GM21576 (cell line): ENCODE results near the gene PLEKHA7.
"Not testable (repeated sequence)": the region's sequence is repeated elsewhere in the genome, so short reads cannot be mapped to it uniquely, and the experiment has no call there.

ENCODE experiments used
- ATAC-seq: cut with Tn5 transposase; IDR thresholded peaks from one replicate; pipeline ENCODE4 v1.9.1; 2021; ENCODE audit warnings: mild to moderate bottlenecking, moderate library complexity; ENCODE audit not compliant: unreplicated experiment

Gene PLEKHA7, protein sequence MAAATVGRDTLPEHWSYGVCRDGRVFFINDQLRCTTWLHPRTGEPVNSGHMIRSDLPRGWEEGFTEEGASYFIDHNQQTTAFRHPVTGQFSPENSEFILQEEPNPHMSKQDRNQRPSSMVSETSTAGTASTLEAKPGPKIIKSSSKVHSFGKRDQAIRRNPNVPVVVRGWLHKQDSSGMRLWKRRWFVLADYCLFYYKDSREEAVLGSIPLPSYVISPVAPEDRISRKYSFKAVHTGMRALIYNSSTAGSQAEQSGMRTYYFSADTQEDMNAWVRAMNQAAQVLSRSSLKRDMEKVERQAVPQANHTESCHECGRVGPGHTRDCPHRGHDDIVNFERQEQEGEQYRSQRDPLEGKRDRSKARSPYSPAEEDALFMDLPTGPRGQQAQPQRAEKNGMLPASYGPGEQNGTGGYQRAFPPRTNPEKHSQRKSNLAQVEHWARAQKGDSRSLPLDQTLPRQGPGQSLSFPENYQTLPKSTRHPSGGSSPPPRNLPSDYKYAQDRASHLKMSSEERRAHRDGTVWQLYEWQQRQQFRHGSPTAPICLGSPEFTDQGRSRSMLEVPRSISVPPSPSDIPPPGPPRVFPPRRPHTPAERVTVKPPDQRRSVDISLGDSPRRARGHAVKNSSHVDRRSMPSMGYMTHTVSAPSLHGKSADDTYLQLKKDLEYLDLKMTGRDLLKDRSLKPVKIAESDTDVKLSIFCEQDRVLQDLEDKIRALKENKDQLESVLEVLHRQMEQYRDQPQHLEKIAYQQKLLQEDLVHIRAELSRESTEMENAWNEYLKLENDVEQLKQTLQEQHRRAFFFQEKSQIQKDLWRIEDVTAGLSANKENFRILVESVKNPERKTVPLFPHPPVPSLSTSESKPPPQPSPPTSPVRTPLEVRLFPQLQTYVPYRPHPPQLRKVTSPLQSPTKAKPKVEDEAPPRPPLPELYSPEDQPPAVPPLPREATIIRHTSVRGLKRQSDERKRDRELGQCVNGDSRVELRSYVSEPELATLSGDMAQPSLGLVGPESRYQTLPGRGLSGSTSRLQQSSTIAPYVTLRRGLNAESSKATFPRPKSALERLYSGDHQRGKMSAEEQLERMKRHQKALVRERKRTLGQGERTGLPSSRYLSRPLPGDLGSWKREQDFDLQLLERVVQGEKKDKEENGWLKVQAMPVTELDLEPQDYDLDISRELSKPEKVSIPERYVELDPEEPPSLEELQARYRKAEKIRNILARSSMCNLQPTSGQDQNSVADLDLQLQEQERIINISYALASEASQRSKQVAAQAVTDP

DNA sequence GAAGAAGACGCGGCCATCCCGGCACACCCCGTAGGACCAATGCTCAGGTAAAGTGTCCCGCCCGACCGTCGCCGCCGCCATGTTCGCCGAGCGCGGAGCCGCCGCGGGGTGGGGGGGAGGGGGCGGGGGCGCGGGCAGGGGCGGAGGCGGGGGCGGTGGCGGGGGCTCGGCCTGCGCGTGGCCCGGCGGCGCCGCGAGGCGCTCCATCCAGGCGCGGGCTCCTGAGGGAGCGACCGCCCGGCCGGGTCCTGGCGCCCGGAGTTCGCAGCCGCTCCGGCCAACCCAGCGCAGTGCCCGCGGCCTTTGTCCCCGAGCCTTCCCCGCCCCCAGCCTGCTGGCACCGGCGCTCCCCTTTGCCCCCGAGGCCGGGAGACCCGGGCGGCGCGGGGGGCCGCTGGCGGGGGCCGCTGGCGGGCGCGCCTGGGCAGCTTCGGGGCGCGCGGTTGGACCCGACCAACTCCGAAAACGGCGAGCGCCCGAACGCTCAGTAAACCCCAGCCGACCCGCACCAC, at the start of gene PLEKHA7:
PLEKHA7 (minus strand) TSS at position 94 of the 512 bp plus-strand sequence; CDS start at position 81, 13 bp downstream.
- no peak for ATAC-seq

DNA sequence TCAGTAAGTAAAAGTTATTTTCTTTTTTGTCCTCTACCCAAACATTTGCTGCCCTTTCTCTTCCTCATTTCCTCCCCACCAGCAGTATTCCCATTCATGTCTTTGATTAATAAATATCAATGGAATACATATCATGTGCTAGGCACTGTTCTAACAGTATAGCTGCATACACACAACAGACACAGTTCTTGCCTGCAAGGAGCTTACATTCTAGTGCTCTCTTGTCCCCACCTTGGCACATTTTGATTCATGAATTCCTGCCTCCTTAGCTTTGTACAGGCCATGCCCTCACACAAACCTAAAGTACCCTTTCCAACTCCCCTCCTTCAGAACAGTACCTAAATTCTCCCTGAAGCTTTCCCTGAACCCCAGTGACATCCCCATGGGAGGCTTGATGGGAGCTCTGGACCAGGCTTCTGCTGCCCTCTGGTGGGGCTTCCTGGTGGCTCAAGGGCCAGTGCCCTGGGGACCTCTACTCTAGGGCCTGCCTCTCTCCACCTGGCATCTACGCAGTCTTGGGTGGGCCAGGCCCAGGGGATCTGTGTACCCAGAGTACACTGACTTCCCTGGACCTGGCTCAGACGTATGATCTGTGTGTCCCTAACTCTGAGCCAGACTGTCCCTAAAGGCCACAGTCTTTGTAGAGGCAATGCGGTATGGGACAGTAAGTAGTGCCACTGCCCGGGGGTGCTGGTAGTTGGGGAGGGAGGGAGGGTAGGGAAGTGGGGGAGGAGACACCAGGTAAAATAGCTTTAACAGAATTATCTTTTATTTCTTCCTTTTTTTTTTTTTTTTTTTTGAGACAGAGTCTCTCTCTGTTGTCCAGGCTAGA, 49.2 kb upstream of the PLEKHA7 start:
- ATAC-seq: no peak

DNA sequence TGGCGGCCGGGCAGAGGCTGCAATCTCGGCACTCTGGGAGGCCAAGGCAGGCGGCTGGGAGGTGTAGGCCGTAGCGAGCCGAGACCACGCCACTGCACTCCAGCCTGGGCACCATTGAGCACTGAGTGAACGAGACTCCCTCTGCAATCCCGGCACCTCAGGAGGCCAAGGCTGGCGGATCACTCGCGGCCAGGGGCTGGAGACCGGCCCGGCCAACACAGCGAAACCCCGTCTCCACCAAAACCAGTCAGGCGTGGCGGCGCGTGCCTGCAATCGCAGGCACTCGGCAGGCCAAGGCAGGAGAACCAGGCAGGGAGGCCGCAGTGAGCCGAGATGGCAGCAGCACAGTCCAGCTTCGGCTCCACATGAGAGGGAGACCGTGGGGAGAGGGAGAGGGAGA, 36.9 kb upstream of the PLEKHA7 start:
- not testable (repeated sequence) for ATAC-seq

DNA sequence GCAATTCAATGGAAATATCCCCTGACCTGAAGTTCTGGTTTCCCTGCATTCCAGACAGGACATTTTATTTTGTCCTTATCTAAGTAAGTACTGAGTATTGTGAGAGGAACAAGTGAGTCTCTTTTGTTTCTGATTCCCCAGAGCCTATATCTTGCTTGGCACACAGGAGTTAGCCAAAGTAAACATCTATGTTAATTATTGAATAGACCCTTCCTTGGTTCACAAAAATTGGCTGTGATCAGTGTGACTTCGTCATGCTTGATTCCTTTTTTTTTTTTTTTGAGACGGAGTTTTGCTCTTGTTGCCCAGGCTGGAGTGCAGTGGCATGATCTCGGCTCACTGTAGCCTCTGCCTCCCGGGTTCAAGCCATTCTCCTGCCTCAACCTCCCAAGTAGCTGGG, 34.3 kb upstream of the PLEKHA7 start:
- ATAC-seq: not testable (repeated sequence)

DNA sequence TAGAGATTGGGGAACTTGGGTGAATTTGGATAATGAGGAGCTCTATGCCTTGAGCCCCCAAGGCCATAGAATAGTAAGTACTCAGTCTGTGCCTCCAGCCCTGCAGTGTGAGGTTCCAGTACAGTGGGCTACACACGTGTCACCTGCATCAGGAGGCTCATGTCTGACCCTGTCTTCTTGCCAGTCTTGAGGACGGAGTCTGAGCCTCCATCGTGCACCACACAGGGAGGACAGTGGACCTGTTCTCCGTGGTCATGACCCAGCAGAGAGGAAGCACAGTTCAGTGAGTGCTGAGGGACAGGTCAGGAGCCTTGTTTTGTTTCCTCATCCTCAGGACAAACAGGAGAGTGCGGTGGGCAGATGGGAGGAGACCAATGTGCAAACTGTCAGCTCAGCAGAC, 32.5 kb upstream of the PLEKHA7 start:
- no peak for ATAC-seq

DNA sequence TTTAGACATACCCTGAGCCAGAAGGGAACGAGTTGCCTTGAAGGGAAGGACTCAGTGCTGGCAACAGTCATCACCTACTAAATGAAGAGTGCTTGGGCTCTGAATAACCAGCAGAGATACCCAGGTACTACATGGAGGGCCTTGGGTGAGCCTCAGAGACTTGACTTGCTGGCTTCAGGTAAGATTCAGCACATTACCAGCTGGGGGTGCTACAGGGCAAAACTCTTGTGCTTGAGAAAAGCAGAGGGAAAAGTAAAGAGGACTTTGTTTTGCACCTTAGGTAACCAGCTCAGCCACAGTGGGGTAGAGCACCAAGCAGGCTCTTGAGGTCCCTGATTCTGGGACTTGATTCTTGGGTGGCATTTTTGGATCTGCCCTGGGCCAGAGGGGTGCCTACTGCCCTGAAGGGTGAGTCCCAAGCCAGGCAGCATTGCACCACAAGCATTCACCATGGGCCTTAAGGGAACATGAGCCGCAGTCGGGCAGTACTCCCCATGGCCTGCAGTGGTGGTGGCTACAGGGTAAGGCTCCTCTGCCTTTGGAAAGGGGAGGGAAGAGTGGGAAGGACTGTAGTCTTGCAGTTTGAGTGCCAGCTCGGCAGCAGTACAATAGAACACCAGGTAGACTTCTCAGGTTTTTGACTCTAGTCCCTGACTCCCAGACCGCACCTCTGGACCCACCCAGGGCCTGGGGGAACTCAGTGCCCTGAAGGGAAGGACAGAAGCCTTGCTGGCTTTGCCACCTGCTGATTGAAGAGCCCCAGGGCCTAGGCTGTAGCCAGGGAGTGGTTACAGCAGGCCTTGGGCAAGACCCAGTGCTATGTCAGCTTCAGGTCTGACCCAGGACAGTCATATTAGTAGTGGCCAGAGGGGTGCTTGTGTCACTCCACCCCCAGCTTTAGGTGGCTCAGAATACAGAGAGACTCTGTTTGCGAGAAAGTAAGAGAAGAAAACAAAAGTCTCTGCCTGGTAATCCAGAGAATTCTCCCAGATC, 22.7 kb upstream of the PLEKHA7 start:
- ATAC-seq: no peak

DNA sequence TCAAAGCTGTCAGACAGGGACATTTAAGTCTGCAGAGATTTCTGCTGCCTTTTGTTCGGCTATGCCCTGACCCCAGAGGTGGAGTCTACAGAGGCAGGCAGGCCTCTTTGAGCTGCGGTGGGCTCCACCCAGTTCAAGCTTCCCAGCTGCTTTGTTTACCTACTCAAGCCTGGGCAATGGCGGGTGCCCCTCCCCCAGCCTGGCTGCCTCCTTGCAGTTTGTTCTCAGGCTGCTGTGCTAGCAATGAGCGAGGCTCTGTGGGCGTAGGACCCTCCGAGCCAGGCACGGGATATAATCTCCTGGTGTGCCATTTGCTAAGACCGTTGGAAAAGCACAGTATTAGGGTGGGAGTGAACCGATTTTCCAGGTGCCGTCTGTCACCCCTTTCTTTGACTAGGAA, 19.8 kb upstream of the PLEKHA7 start:
- ATAC-seq: not testable (repeated sequence)

DNA sequence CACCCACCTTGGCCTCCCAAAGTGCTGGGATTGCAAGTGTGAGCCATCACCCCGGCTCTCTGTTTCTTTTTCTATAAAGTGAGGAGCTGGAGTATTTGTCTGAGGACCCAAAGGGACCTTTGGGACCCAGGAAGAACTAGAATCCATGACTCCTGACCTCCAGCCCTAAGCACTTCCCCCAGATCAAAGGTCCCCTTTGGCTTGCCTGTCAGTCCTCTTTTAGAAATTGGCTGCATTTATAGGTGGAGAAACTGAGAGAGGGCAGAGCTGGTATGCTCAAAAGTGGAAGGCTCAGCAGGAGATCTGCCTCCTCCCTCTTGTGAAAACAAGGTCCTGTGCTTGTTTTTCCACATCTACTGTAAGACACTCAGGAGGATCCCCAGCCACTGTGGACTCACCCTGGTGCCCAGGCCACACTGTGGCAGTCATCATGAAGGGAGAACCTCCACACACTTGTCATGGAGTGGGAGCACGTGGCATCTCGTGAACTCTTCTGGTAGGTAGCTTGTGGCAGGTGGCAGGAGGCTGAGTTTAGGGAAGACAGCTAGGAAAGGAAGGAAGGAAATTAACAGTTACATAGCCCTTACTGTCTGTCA, 12.4 kb upstream of the PLEKHA7 start:
- no peak for ATAC-seq

DNA sequence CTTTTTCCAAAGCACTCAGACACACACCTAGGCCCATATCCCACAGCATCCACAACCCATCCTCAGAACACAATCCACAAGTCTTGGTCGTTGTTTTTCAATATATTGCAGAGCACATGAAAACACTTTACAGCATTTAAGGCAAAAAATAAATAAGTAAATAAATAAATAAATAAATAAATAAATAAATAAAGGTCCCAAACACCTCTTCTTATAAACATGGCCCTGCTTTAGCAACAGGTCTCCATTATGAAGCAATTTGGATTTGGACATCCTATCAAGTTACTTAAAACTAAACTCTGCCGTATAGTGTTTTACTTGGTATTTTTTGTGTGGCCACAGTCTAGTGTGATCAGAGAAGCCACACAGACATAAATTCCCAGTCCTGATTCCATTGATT, 10.7 kb upstream of the PLEKHA7 start:
- ATAC-seq: no peak

DNA sequence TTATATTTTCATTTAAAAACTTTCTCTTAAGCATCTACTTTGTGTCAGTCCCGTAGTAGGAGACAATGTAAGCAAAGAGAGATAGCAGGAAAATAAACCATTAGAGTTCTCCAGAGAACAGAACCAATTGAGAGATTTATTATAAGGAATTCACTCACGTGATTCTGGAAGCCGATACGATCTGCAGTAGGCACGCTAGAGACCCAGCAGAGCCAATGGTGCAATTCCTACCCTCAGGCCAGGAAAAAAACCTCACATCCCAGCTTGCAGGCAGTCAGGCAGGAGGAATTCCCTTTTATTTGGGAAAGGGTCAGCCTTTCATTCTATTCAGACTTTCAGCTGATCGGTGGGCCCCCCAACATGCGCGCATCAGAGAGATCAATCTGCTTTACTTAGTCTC, 7.3 kb upstream of the PLEKHA7 start:
- no peak for ATAC-seq

DNA sequence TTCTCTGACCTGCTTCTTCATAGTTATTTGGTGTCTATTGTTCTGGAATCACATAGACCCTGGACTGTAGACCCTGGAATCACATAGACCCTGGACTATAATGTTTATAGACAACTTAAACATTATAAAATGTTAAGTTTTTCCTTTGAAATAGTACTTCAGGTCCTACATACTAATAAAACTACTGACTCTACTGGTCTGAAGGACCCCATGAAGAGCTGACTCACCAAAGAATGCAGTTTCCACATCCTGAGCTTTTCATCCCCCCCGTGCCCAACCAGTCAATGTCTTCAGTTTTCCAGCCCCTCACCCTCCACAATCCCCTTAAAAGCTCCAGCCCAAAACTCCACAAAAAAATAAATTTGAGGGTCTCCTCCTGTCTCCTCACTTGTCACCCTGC, 6.6 kb upstream of the PLEKHA7 start:
- ATAC-seq: no peak

DNA sequence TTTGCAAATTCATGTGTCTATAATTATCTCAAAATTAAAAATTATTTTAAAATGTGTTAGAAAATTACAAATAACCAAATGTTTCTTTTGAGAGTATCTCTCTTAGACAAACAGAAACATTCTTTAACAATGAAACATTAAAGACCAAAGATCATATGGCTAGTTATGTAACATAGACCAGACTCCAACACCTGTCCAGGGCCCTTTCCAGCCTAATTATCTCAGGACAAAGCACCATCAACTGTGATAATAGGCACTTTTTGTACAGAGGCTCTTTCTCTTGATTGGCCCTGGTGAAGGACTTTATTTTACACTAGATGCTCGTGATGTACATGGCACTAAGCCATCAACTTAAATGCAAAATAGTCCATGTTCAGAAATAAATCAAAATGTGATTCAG, 5.0 kb upstream of the PLEKHA7 start:
- no peak for ATAC-seq

DNA sequence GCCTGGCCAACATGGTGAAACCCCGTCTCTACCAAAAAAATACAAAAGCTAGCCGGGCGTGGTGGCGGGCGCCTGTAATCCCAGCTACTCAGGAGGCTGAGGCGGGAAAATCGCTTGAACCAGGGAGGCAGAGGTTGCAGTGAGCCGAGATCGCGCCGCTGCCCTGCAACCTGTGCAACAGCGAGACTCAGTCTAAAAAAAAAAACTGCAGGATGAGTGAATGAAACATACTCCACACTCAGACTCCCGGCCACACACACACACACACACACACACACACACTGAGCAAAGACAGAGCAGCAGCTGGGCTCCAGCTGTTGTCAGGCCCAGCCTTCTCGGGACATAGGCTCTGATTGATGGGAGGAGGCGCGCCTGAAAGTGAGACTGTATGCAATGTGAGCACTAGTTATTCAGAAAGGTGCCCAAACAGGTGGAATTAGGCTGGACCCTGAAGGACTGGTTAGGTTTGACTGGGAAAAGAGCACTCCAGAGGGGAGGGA, 1.5 kb upstream of the PLEKHA7 start:
- ATAC-seq: no peak

DNA sequence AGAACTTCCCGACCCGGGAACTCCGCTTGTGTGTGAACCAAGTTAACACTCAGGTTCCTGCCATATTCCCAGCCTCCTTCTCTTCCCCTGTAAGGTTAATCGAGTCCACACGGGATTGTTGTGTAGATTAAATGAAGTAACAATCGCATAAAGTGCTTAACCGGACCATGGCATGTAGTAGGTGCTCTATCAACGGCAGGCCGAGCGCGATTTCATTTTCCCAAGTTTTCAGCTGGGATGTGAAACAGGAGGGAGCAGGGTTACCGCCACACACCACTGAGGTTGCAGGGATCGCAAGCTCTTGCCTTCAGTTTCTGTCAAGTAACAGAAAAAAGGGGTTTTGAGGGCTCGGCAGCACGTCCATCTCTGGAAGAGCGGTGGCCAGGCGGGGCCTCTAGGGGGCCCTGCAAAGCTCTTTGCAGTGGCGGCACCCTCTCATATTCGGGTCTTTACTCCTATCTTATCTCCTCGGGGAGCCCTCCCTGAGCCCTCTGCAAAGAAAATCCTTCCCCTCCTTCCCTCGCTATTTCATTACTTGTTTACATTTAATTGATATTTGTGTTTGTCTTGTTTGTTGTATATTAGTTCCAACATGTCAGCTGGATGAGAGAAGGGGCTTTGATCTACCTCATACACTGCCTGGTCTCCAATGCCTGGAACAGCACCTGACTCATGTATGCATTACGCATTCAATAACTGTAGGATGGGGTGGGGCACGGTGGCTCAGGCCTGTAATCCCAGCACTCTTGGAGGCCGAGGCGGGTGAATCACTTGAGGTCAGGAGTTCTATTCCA, 816 bp upstream of the PLEKHA7 start:
- ATAC-seq: no peak

DNA sequence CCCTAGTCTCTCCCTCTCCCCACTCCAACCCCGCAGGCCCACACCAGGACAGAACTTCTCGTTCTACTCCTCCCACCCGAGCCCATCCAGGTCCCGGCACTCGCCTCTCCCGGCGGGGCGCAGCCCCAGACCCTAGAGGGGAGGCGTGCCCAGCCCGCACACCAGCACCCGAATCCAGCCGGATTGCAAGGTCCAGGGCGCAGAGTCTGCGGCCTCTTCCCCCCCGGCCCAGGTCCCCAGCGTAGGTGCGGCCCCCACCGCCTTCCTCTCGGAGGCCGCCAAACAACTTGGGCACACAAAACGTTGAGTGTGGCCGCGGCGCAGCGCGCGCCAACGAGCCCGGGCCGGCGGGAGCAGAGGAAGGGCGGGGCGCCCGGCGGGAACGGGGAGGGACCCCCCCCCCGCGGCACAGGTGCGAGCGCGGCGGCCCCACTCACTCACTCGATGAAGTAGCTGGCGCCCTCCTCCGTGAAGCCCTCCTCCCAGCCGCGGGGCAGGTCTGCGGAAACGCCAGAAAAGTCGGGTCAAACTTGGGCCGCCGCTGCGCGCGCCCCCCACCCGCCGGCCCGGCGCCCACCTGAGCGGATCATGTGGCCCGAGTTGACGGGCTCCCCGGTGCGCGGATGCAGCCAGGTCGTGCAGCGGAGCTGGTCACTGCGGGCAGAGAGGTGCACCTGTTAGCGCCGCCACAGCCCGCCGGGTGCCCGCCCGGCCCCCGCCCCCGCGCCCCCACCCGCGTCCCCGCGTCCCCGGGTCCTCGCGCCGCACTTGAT, 480 bp downstream of the PLEKHA7 start:
- no peak for ATAC-seq

DNA sequence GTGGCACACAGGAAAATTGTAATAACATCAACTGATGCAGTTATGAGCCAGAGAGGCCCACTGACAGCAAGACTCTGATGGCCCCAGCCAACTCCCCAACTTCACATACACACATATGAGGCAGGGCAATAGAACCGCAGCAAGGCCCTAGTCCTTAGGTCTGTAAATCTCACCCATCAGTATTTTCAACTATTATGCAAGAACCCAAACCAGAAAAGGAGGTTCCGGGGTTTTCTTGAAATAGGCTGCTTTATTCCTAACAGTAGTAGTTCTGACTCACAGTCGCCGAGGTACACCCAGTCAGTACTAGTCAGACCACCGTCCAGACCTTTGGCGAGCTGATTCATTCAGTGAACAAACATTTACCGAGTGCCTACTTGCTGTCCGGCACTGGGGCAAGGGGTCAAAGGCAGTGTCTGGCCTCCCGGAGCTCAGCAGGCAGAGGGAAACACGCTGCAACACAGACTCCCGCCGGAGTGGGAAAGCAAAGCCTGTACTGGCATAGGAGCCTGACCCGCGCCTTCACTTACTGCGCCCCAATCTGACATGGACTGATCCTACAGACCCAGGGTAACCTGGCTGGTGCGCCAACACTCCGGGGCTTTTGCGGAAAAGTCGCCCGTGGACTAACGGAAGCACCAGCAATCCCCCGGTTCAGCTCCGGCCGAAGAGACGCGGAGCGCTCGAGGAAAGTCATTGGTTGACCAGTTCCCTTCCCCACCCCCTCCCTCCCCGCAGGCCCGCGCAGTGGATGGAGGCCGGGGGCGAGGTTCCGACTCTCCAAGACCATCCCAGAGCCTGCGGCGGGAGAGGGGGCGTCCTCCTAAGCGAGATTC, 1.3 kb downstream of the PLEKHA7 start:
- ATAC-seq: no peak
